ENCODE results near the gene CELA2A. TPM values are rescaled to one million over a fixed set of nuclear protein-coding genes. Genes with fewer than 3 reads are reported as not detected.

The CELA2A gene
- total RNA-seq, 4 donors from 2014 or later, result not detected

DNA sequence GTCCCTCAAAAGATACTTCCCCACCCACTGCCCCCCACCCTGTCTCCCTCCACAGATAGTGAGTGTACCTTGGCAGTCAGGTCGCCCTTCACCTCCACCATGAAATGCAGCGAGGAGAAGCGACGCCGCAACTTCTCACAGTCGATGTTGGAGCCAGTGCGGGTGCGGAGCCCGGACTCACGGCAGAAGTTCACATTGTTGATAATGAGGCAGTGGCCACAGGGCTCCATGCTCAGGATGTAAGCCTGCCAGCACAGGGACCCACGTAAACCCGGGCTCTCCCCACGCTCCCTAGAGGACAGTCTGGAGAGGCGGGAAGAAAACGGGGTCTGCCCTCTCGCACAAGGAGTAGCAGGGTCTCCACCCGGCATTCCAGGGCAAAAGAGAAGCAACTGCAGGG, 50.3 kb downstream of the CELA2A start:
- TF ChIP-seq, protein P1, sequence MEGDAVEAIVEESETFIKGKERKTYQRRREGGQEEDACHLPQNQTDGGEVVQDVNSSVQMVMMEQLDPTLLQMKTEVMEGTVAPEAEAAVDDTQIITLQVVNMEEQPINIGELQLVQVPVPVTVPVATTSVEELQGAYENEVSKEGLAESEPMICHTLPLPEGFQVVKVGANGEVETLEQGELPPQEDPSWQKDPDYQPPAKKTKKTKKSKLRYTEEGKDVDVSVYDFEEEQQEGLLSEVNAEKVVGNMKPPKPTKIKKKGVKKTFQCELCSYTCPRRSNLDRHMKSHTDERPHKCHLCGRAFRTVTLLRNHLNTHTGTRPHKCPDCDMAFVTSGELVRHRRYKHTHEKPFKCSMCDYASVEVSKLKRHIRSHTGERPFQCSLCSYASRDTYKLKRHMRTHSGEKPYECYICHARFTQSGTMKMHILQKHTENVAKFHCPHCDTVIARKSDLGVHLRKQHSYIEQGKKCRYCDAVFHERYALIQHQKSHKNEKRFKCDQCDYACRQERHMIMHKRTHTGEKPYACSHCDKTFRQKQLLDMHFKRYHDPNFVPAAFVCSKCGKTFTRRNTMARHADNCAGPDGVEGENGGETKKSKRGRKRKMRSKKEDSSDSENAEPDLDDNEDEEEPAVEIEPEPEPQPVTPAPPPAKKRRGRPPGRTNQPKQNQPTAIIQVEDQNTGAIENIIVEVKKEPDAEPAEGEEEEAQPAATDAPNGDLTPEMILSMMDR (IDR thresholded peaks at IDR 0.05; ENCODE audit: low read depth), result no peak

DNA sequence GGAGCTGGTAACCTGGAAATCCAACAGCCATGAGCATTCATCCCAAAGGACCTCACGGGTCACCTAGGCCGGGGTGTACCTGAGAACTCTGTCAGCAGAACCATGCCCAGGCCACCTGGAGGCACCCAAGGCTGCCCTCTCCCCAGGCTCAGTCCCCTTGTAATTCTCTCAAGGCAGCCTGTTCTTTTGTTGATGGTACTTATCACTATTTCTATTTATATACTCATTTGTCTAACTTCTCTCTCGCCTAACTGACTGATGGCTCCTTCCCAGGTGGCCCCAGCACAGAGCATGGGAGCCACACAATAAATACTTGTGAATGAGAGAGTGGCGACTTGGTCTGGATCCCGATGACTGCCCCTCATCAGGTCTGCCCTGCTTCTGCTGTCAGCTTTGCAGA, 50.7 kb downstream of the CELA2A start:
- TF ChIP-seq, protein P1 (IDR thresholded peaks at IDR 0.05; ENCODE audit: low read depth), result no peak

- TF ChIP-seq, protein P1 (IDR thresholded peaks at IDR 0.05; ENCODE audit: low read depth), result no peak
Measured at GRCh38 chr1:15508700-15509487, 52.4 kb downstream of the CELA2A start.

- TF ChIP-seq, protein P1 (IDR thresholded peaks at IDR 0.05; ENCODE audit: low read depth), result no peak
Measured at GRCh38 chr1:15509586-15509985, 53.1 kb downstream of the CELA2A start.

- TF ChIP-seq, protein P1 (IDR thresholded peaks at IDR 0.05; ENCODE audit: low read depth), result no peak
Measured at GRCh38 chr1:15510611-15511405, 54.3 kb downstream of the CELA2A start.

DNA sequence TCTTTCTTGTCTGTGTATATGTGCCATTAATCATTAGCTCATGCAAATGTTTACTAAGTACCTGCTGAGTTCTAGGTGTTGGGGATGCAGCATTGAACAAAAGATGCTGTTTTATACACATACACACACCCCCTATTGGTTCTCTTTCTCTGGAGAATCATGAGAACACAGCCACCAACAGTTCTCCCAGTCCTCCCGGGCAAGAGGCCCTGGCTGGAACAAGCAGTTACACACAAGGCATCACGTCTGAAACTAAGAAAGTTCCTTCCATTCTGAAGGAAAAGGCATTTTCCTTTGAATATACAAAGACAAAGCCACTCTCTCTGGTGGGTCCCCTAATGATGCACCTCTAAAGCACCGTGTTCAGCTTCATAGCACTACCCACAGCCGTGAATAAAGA, 56.7 kb downstream of the CELA2A start:
- TF ChIP-seq, protein P1 (IDR thresholded peaks at IDR 0.05; ENCODE audit: low read depth), result no peak

GRCh38 chr1:15513919-15514318, 57.4 kb downstream of the CELA2A start:
- TF ChIP-seq, protein P1 (IDR thresholded peaks at IDR 0.05; ENCODE audit: low read depth), result no peak
